ENCODE measurements around the gene ZNF283.
A peak's percentile ranks its signal among the peaks of the same experiment; 100 is the strongest.

Gene ZNF283

DNA sequence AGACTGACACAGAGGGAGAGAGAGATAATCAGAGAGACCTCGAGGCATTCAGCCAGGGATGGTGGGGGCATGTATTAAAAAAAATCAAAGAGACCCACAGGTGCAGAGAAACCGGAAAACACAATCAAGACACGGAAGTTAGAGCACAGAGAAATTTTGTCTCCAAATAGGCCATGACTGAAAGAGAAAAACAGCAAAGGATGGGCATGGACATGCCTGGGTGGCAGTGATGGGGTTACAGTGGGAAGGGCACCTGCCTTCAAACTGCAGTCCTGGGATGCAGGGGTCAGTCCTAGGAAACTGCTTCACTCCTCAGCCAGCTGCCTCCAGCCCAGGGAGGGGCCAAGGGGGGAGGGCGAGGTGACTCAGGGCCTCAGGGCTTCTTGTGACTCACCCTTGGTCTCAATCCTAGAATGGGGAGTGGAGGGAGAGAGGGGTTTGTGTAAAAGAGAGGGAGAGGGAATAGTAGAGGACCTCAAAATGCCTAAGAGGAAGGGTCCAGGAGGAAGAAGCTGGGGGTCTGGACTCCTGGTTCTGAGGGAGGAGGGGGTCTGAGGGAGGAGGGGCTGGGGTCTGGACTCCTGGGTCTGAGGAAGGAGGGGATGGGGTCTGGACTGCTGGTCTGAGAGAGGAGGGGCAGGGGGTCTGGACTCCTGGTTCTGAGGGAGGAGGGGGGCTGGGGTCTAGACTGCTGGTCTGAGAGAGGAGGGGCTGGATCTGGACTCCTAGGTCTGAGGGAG, 42.7 kb upstream of the ZNF283 start (continued):
- TF ChIP-seq MEIS1 (CRISPR knock-in tag; IDR thresholded peaks at IDR 0.05; ENCODE audit: borderline replicate concordance) (no peak), ZNF394 (tag by site-specific recombination; IDR thresholded peaks at IDR 0.05; ENCODE audit: borderline replicate concordance) (no peak), SCRT2 (tag by site-specific recombination; IDR thresholded peaks at IDR 0.05) (peak; percentile 71), ZNF37A (tag by site-specific recombination; IDR thresholded peaks at IDR 0.05) (no peak), ZFP3 (tag by site-specific recombination; IDR thresholded peaks at IDR 0.05; ENCODE audit: low read depth) (no peak), ZNF311 (tag by site-specific recombination; IDR thresholded peaks at IDR 0.05; ENCODE audit: borderline replicate concordance) (no peak), GLIS1 (tag by site-specific recombination; IDR thresholded peaks at IDR 0.05) (peak; percentile 33), ZNF248 (tag by site-specific recombination; IDR thresholded peaks at IDR 0.05) (no peak), BCL11A (tag by site-specific recombination; IDR thresholded peaks at IDR 0.05; ENCODE audit: low read depth) (no peak; the same call in 1 of the 2 replicates), SP7 (tag by site-specific recombination; IDR thresholded peaks at IDR 0.05) (peak; percentile 64), ZNF747 (tag by site-specific recombination; IDR thresholded peaks at IDR 0.05) (no peak), ZNF473 (tag by site-specific recombination; IDR thresholded peaks at IDR 0.05) (no peak), ZNF211 (tag by site-specific recombination; IDR thresholded peaks at IDR 0.05; ENCODE audit: low read depth) (no peak), HOXD13 (CRISPR knock-in tag; IDR thresholded peaks at IDR 0.05; ENCODE audit: borderline replicate concordance) (no peak), ZNF701 (tag by site-specific recombination; IDR thresholded peaks at IDR 0.05) (no peak), ZSCAN16 (tag by site-specific recombination; IDR thresholded peaks at IDR 0.05) (no peak), ZNF23 (tag by site-specific recombination; IDR thresholded peaks at IDR 0.05; ENCODE audit: borderline replicate concordance) (no peak), ZNF404 (tag by site-specific recombination; IDR thresholded peaks at IDR 0.05) (no peak), ZNF560 (tag by site-specific recombination; IDR thresholded peaks at IDR 0.05; ENCODE audit: borderline replicate concordance) (no peak), ZNF843 (tag by site-specific recombination; IDR thresholded peaks at IDR 0.05) (no peak)
- TF ChIP-seq, protein P1, sequence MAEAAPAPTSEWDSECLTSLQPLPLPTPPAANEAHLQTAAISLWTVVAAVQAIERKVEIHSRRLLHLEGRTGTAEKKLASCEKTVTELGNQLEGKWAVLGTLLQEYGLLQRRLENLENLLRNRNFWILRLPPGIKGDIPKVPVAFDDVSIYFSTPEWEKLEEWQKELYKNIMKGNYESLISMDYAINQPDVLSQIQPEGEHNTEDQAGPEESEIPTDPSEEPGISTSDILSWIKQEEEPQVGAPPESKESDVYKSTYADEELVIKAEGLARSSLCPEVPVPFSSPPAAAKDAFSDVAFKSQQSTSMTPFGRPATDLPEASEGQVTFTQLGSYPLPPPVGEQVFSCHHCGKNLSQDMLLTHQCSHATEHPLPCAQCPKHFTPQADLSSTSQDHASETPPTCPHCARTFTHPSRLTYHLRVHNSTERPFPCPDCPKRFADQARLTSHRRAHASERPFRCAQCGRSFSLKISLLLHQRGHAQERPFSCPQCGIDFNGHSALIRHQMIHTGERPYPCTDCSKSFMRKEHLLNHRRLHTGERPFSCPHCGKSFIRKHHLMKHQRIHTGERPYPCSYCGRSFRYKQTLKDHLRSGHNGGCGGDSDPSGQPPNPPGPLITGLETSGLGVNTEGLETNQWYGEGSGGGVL (tag by site-specific recombination; IDR thresholded peaks at IDR 0.05): peak; percentile 97
- TF ChIP-seq, protein P2, sequence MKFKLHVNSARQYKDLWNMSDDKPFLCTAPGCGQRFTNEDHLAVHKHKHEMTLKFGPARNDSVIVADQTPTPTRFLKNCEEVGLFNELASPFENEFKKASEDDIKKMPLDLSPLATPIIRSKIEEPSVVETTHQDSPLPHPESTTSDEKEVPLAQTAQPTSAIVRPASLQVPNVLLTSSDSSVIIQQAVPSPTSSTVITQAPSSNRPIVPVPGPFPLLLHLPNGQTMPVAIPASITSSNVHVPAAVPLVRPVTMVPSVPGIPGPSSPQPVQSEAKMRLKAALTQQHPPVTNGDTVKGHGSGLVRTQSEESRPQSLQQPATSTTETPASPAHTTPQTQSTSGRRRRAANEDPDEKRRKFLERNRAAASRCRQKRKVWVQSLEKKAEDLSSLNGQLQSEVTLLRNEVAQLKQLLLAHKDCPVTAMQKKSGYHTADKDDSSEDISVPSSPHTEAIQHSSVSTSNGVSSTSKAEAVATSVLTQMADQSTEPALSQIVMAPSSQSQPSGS (tag by site-specific recombination; IDR thresholded peaks at IDR 0.05; ENCODE audit: low read depth): no peak
- TF ChIP-seq, protein P3, sequence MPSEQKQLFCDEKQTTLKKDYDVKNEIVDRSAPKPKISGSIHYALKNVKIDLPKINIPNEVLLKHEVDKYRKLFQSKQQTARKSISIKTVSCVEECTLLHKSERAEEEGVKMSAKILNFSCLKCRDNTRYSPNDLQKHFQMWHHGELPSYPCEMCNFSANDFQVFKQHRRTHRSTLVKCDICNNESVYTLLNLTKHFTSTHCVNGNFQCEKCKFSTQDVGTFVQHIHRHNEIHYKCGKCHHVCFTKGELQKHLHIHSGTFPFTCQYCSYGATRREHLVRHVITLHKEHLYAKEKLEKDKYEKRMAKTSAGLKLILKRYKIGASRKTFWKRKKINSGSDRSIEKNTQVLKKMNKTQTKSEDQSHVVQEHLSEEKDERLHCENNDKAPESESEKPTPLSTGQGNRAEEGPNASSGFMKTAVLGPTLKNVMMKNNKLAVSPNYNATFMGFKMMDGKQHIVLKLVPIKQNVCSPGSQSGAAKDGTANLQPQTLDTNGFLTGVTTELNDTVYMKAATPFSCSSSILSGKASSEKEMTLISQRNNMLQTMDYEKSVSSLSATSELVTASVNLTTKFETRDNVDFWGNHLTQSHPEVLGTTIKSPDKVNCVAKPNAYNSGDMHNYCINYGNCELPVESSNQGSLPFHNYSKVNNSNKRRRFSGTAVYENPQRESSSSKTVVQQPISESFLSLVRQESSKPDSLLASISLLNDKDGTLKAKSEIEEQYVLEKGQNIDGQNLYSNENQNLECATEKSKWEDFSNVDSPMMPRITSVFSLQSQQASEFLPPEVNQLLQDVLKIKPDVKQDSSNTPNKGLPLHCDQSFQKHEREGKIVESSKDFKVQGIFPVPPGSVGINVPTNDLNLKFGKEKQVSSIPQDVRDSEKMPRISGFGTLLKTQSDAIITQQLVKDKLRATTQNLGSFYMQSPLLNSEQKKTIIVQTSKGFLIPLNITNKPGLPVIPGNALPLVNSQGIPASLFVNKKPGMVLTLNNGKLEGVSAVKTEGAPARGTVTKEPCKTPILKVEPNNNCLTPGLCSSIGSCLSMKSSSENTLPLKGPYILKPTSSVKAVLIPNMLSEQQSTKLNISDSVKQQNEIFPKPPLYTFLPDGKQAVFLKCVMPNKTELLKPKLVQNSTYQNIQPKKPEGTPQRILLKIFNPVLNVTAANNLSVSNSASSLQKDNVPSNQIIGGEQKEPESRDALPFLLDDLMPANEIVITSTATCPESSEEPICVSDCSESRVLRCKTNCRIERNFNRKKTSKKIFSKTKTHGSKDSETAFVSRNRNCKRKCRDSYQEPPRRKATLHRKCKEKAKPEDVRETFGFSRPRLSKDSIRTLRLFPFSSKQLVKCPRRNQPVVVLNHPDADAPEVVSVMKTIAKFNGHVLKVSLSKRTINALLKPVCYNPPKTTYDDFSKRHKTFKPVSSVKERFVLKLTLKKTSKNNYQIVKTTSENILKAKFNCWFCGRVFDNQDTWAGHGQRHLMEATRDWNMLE (tag by site-specific recombination; conservative IDR thresholded peaks at IDR 0.05; ENCODE audit: low read depth): no peak
- TF ChIP-seq, protein P4, sequence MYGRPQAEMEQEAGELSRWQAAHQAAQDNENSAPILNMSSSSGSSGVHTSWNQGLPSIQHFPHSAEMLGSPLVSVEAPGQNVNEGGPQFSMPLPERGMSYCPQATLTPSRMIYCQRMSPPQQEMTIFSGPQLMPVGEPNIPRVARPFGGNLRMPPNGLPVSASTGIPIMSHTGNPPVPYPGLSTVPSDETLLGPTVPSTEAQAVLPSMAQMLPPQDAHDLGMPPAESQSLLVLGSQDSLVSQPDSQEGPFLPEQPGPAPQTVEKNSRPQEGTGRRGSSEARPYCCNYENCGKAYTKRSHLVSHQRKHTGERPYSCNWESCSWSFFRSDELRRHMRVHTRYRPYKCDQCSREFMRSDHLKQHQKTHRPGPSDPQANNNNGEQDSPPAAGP (tag by site-specific recombination; IDR thresholded peaks at IDR 0.05): peak; percentile 88
- TF ChIP-seq, protein P5, sequence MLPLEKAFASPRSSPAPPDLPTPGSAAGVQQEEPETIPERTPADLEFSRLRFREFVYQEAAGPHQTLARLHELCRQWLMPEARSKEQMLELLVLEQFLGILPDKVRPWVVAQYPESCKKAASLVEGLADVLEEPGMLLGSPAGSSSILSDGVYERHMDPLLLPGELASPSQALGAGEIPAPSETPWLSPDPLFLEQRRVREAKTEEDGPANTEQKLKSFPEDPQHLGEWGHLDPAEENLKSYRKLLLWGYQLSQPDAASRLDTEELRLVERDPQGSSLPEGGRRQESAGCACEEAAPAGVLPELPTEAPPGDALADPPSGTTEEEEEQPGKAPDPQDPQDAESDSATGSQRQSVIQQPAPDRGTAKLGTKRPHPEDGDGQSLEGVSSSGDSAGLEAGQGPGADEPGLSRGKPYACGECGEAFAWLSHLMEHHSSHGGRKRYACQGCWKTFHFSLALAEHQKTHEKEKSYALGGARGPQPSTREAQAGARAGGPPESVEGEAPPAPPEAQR (tag by site-specific recombination; IDR thresholded peaks at IDR 0.05): no peak
- TF ChIP-seq, protein P6, sequence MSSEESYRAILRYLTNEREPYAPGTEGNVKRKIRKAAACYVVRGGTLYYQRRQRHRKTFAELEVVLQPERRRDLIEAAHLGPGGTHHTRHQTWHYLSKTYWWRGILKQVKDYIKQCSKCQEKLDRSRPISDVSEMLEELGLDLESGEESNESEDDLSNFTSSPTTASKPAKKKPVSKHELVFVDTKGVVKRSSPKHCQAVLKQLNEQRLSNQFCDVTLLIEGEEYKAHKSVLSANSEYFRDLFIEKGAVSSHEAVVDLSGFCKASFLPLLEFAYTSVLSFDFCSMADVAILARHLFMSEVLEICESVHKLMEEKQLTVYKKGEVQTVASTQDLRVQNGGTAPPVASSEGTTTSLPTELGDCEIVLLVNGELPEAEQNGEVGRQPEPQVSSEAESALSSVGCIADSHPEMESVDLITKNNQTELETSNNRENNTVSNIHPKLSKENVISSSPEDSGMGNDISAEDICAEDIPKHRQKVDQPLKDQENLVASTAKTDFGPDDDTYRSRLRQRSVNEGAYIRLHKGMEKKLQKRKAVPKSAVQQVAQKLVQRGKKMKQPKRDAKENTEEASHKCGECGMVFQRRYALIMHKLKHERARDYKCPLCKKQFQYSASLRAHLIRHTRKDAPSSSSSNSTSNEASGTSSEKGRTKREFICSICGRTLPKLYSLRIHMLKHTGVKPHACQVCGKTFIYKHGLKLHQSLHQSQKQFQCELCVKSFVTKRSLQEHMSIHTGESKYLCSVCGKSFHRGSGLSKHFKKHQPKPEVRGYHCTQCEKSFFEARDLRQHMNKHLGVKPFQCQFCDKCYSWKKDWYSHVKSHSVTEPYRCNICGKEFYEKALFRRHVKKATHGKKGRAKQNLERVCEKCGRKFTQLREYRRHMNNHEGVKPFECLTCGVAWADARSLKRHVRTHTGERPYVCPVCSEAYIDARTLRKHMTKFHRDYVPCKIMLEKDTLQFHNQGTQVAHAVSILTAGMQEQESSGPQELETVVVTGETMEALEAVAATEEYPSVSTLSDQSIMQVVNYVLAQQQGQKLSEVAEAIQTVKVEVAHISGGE (tag by site-specific recombination; conservative IDR thresholded peaks at IDR 0.05; ENCODE audit: low read depth): no peak

All from HEK293 (cell line).